ENCODE data around the gene PHF11.

PHF11 gene

DNA sequence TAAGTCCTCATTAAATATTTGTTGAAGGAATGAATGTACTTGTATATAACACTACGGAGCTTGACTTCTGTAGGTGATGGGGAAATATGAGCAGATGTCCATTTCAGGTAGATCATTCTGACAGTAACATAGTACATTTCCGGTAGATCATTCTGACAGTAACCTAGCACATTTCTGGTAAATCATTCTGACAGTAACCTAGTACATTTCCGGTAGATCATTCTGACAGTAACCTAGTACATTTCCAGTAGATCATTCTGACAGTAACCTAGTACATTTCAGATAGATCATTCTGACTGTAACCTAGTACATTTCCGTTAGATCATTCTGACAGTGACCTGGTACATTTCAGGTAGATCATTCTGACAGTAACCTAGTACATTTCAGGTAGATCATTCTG, 2.5 kb downstream of the PHF11 start:
- no peak for DNase-seq (ENCODE audit: low spot score)
- TF ChIP-seq, protein P1, sequence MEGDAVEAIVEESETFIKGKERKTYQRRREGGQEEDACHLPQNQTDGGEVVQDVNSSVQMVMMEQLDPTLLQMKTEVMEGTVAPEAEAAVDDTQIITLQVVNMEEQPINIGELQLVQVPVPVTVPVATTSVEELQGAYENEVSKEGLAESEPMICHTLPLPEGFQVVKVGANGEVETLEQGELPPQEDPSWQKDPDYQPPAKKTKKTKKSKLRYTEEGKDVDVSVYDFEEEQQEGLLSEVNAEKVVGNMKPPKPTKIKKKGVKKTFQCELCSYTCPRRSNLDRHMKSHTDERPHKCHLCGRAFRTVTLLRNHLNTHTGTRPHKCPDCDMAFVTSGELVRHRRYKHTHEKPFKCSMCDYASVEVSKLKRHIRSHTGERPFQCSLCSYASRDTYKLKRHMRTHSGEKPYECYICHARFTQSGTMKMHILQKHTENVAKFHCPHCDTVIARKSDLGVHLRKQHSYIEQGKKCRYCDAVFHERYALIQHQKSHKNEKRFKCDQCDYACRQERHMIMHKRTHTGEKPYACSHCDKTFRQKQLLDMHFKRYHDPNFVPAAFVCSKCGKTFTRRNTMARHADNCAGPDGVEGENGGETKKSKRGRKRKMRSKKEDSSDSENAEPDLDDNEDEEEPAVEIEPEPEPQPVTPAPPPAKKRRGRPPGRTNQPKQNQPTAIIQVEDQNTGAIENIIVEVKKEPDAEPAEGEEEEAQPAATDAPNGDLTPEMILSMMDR (IDR thresholded peaks at IDR 0.05; ENCODE audit: extremely low read depth, missing control alignments): no peak

- DNase-seq (ENCODE audit: low spot score): peak; percentile 18
Observed at GRCh38 chr13:49499889-49500660, 4.3 kb downstream of the PHF11 start.

GRCh38 chr13:49502954-49503353, 7.2 kb downstream of the PHF11 start:
- no peak for DNase-seq (ENCODE audit: low spot score)
- TF ChIP-seq, protein P1 (IDR thresholded peaks at IDR 0.05; ENCODE audit: extremely low read depth, missing control alignments): no peak

More at GRCh38 chr13:49499889-49500660, 4.3 kb downstream of the PHF11 start:
- TF ChIP-seq, protein P1 (IDR thresholded peaks at IDR 0.05; ENCODE audit: extremely low read depth, missing control alignments): no peak

- TF ChIP-seq, protein P1 (IDR thresholded peaks at IDR 0.05; ENCODE audit: extremely low read depth, missing control alignments): no peak
- no peak for DNase-seq (ENCODE audit: low spot score)
Observed at GRCh38 chr13:49503951-49504350, 8.2 kb downstream of the PHF11 start.

- no peak for DNase-seq (ENCODE audit: low spot score)
- TF ChIP-seq, protein P1 (IDR thresholded peaks at IDR 0.05; ENCODE audit: extremely low read depth, missing control alignments): no peak
Observed at GRCh38 chr13:49512578-49512977, 16.8 kb downstream of the PHF11 start.

DNA sequence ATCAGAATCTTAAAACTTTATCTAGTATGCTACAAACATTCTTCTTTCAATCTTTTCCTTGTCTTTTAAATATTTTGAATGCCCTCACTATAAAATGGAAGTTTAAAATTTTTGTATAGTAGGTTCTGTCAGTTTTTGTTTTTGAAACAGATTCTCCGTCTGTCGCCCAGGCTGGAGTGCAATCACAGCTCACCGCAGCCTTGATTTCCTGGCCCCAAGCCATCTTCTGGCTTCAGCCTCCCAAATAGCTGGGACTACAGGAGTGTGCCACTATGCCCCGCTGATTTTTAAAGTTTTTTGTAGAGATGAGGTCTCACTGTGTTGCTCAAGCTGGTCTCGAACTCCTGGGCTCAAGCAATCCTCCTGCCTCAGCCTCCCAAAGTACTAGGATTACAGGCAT, 20.7 kb downstream of the PHF11 start:
- no peak for DNase-seq (ENCODE audit: low spot score)
- TF ChIP-seq, protein P1 (IDR thresholded peaks at IDR 0.05; ENCODE audit: extremely low read depth, missing control alignments): no peak

DNA sequence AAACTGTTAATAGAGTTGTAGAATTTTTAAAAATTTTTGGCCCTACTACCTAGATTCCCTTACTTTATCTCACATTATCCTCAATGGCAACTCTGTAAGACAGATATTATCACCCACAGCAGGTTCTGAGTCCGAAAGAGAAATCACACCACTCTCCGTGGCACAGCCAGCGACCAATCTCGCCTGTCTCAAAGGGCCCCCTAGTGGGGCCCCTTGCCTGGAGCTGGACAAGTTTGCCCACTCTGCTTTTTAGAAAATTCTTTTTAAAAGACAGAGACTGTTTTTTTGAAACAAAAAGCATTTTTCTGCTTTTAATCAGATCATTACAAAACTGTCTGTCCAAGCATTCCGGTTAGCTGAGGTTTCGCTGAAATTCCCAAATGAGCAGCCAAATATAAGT, 21.7 kb downstream of the PHF11 start:
- DNase-seq (ENCODE audit: low spot score): no peak
- TF ChIP-seq, protein P1 (IDR thresholded peaks at IDR 0.05; ENCODE audit: extremely low read depth, missing control alignments): no peak
